Muscle of leg (tissue), 11 donors: ENCODE measurements around the gene LRRN4. TPM values are rescaled to one million over a fixed set of nuclear protein-coding genes. Genes with fewer than 3 reads are reported as not detected.
"Not testable (repeated sequence)": the region's sequence is repeated elsewhere in the genome, so short reads cannot be mapped to it uniquely, and the experiment has no call there.

Experiments
- DNase-seq: peaks from one replicate; pipeline ENCODE4 v3.0.0; 2013
- H3K27ac ChIP-seq: one replicate; pipeline ENCODE4 v1.5.1; 2013; ENCODE audit warnings: mild to moderate bottlenecking, low read length, control low read depth
- H3K27me3 ChIP-seq: one replicate; pipeline ENCODE4 v1.6.1; 2013; ENCODE audit warnings: low read length; ENCODE audit not compliant: control insufficient read depth, insufficient read depth
- H3K36me3 ChIP-seq: one replicate; pipeline ENCODE4 v1.6.1; 2013; ENCODE audit warnings: low read length; ENCODE audit not compliant: control insufficient read depth, insufficient read depth
- H3K4me1 ChIP-seq: one replicate; pipeline ENCODE4 v1.6.1; 2013; ENCODE audit warnings: low read length; ENCODE audit not compliant: control insufficient read depth, insufficient read depth
- H3K4me3 ChIP-seq: one replicate; pipeline ENCODE4 v1.5.1; 2013; ENCODE audit warnings: low read length, control low read depth
- H3K9me3 ChIP-seq: replicated peaks from 2 replicates; pipeline ENCODE4 v1.6.1; 2013; ENCODE audit warnings: low read depth, low read length; ENCODE audit not compliant: control insufficient read depth
- WGBS: methylation state at CpG from one replicate; pipeline ENCODE4 v1.1.5; 2013; ENCODE audit warnings: missing lambda C conversion rate; ENCODE audit not compliant: insufficient coverage; 5-methylcytosine and 5-hydroxymethylcytosine counted together
- polyA plus RNA-seq, 8 donors: library from polyadenylated mRNA; unstranded; fragments of 120-200 nt; gene quantifications; one replicate each; pipeline versions ENCODE4 v1.2.1 to v1.2.3, GENCODE V29; 2013; ENCODE audit warnings: inconsistent platforms in 1 of 8, low replicate concordance in 1 of 8; ENCODE audit not compliant: insufficient read length in 8 of 8, insufficient read depth in 1 of 8
- total RNA-seq: library from RNA; stranded (reverse); fragments of 120-200 nt; gene quantifications from one replicate; pipeline ENCODE4 v1.2.4, GENCODE V29; 2013

The LRRN4 gene
- total and polyA plus RNA-seq, 9 donors = under 0.01 to 0.38 (median 0.20) TPM

- H3K36me3 ChIP-seq = no peaks in the 10 kb centered on the region
- H3K4me3 ChIP-seq = no peak overlapping the region
- no peaks in the 10 kb centered on the region for H3K4me1 ChIP-seq
- peaks cover 5% of the 10 kb centered on the region for H3K27me3 ChIP-seq
- no peaks in the 10 kb centered on the region for H3K9me3 ChIP-seq
- DNase-seq = no peak
- no CpG with 5 or more reads among the region's 2 CpGs for WGBS
- no peak overlapping the region for H3K27ac ChIP-seq
Measured at GRCh38 chr20:6061544-6061943, 7.7 kb upstream of the LRRN4 start.

- Histone ChIP-seq H3K4me3 (no peak overlapping the region), H3K9me3 (no peaks in the 10 kb centered on the region), H3K27me3 (peaks cover 5% of the 10 kb centered on the region), H3K4me1 (no peaks in the 10 kb centered on the region), H3K27ac (no peak overlapping the region), H3K36me3 (no peaks in the 10 kb centered on the region)
- DNase-seq = no peak
- WGBS = 100% methylated on average over 1 of the region's 6 CpGs
Measured at GRCh38 chr20:6060213-6060612, 6.4 kb upstream of the LRRN4 start.

GRCh38 chr20:6058684-6059295 is 4.9 kb upstream of the LRRN4 start:
- 36% methylated on average over 3 of the region's 7 CpGs for WGBS
- Histone ChIP-seq H3K27me3 (peaks cover 9% of the 10 kb centered on the region), H3K9me3 (no peaks in the 10 kb centered on the region), H3K36me3 (no peaks in the 10 kb centered on the region), H3K4me3 (no peak overlapping the region), H3K4me1 (peaks cover 6% of the 10 kb centered on the region), H3K27ac (no peak overlapping the region)
- DNase-seq = no peak

GRCh38 chr20:6057691-6058090 is 3.8 kb upstream of the LRRN4 start:
- Histone ChIP-seq H3K4me3 (no peak overlapping the region), H3K36me3 (no peaks in the 10 kb centered on the region), H3K27me3 (peaks cover 18% of the 10 kb centered on the region), H3K9me3 (no peaks in the 10 kb centered on the region), H3K4me1 (peaks cover 12% of the 10 kb centered on the region), H3K27ac (no peak overlapping the region)
- DNase-seq = no peak
- WGBS = no CpG with 5 or more reads among the region's 2 CpGs

- no peaks in the 10 kb centered on the region for H3K9me3 ChIP-seq
- H3K27ac ChIP-seq = no peak overlapping the region
- H3K27me3 ChIP-seq = peaks cover 23% of the 10 kb centered on the region
- H3K36me3 ChIP-seq = no peaks in the 10 kb centered on the region
- WGBS = 94% methylated on average over 2 of the region's 2 CpGs
- H3K4me1 ChIP-seq = peaks cover 15% of the 10 kb centered on the region
- no peak overlapping the region for H3K4me3 ChIP-seq
- DNase-seq = no peak
Measured at GRCh38 chr20:6057139-6057538, 3.3 kb upstream of the LRRN4 start.

GRCh38 chr20:6055981-6056569 is 2.2 kb upstream of the LRRN4 start:
- peaks cover 32% of the 10 kb centered on the region for H3K27me3 ChIP-seq
- no peaks in the 10 kb centered on the region for H3K9me3 ChIP-seq
- no peak for DNase-seq
- H3K4me1 ChIP-seq = peaks cover 20% of the 10 kb centered on the region
- 84% methylated on average over 9 of the region's 9 CpGs for WGBS
- no peaks in the 10 kb centered on the region for H3K36me3 ChIP-seq
- H3K4me3 ChIP-seq = no peak overlapping the region
- H3K27ac ChIP-seq = no peak overlapping the region

- DNase-seq = no peak
- Histone ChIP-seq H3K27me3 (peaks cover 40% of the 10 kb centered on the region), H3K9me3 (no peaks in the 10 kb centered on the region), H3K36me3 (no peaks in the 10 kb centered on the region), H3K4me1 (peaks cover 20% of the 10 kb centered on the region), H3K4me3 (no peak overlapping the region), H3K27ac (no peak overlapping the region)
- WGBS = 78% methylated on average over 6 of the region's 10 CpGs
Measured at GRCh38 chr20:6055161-6055783, 1.4 kb upstream of the LRRN4 start.

- H3K4me3 ChIP-seq, H3K27ac ChIP-seq, DNase-seq, H3K36me3 ChIP-seq, H3K9me3 ChIP-seq: not testable (repeated sequence)
- Histone ChIP-seq H3K4me1 (peaks cover 20% of the 10 kb centered on the region), H3K27me3 (peaks cover 41% of the 10 kb centered on the region)
- WGBS = no CpG with 5 or more reads among the region's 4 CpGs
Measured at GRCh38 chr20:6054689-6055051, 810 bp upstream of the LRRN4 start.

- no peak for DNase-seq
- Histone ChIP-seq H3K4me3 (no peak overlapping the region), H3K9me3 (no peaks in the 10 kb centered on the region), H3K27me3 (peaks cover 39% of the 10 kb centered on the region), H3K27ac (no peak overlapping the region), H3K4me1 (peaks cover 20% of the 10 kb centered on the region), H3K36me3 (no peaks in the 10 kb centered on the region)
- WGBS = 56% methylated on average over 5 of the region's 8 CpGs
Measured at GRCh38 chr20:6053064-6053775, 640 bp downstream of the LRRN4 start.

GRCh38 chr20:6051505-6051904 is 2.4 kb downstream of the LRRN4 start:
- Histone ChIP-seq H3K4me3 (no peak overlapping the region), H3K27ac (no peak overlapping the region), H3K36me3 (no peaks in the 10 kb centered on the region), H3K4me1 (peaks cover 20% of the 10 kb centered on the region), H3K9me3 (no peaks in the 10 kb centered on the region), H3K27me3 (peaks cover 39% of the 10 kb centered on the region)
- 35% methylated on average over 2 of the region's 5 CpGs for WGBS
- peak; percentile 69 for DNase-seq
